HFF-Myc (cell line): ENCODE data around the gene RBP7.

Experiments used
- DNase-seq: peaks from one replicate; pipeline ENCODE4 v3.0.0-alpha.2; 2011; ENCODE audit warnings: low read depth; ENCODE audit errors: extremely low read depth
- H3K4me3 ChIP-seq: replicated peaks from 2 replicates; pipeline ENCODE4 v1.5.1; 2011; ENCODE audit warnings: low read depth, mild to moderate bottlenecking, control low read depth, low read length
- CTCF ChIP-seq: IDR thresholded peaks from 2 replicates; pipeline ENCODE4 v1.5.1; 2012; ENCODE audit warnings: mild to moderate bottlenecking, low read depth, low read length, control low read depth; ENCODE audit errors: missing control alignments

RBP7 gene

GRCh38 chr1:10057796-10058195 is 60.8 kb downstream of the RBP7 start:
- TF ChIP-seq CTCF: no peak
- DNase-seq: no peak
- no peak overlapping the region for H3K4me3 ChIP-seq

GRCh38 chr1:10059342-10059718 is 62.3 kb downstream of the RBP7 start:
- TF ChIP-seq CTCF: no peak
- no peak for DNase-seq
- H3K4me3 ChIP-seq: no peak overlapping the region

- no peak for DNase-seq
- TF ChIP-seq CTCF: no peak
- no peak overlapping the region for H3K4me3 ChIP-seq
Observed at GRCh38 chr1:10060311-10061100, 63.5 kb downstream of the RBP7 start.

- no peak for TF ChIP-seq CTCF
- no peak for DNase-seq
- no peak overlapping the region for H3K4me3 ChIP-seq
Observed at GRCh38 chr1:10061276-10061675, 64.2 kb downstream of the RBP7 start.

DNA sequence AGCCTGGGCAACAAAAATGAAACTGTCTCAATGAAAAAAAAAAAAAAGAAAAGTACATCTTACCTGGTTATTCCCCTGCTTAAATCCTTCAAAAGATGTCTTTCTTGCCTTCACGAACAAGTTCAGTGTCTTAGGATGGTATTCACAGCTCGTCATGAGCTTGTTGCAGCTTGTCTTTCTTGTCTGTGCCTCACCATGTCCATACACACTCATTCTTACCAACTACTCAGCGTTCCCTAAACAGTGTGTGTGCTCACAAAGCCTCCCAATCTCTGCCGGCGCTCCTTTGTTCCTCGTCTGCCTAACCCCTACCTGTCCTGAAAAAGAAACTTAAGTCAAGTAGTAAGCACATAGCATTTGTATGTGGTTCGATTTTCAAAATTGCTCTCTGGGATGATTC is 66.8 kb downstream of the RBP7 start:
- TF ChIP-seq CTCF: no peak
- H3K4me3 ChIP-seq: no peak overlapping the region
- DNase-seq: no peak

GRCh38 chr1:10064416-10065343 is 67.7 kb downstream of the RBP7 start:
- DNase-seq: no peak
- TF ChIP-seq CTCF: no peak
- H3K4me3 ChIP-seq: no peak overlapping the region
